GM04504 (cell line): ENCODE results near the gene ACSS1.
"Not testable (repeated sequence)": the region's sequence is repeated elsewhere in the genome, so short reads cannot be mapped to it uniquely, and the experiment has no call there.

ENCODE experiments used
- DNase-seq: peaks from one replicate; pipeline ENCODE4 v3.0.0-alpha.2; 2012; ENCODE audit warnings: low read depth

The ACSS1 gene

DNA sequence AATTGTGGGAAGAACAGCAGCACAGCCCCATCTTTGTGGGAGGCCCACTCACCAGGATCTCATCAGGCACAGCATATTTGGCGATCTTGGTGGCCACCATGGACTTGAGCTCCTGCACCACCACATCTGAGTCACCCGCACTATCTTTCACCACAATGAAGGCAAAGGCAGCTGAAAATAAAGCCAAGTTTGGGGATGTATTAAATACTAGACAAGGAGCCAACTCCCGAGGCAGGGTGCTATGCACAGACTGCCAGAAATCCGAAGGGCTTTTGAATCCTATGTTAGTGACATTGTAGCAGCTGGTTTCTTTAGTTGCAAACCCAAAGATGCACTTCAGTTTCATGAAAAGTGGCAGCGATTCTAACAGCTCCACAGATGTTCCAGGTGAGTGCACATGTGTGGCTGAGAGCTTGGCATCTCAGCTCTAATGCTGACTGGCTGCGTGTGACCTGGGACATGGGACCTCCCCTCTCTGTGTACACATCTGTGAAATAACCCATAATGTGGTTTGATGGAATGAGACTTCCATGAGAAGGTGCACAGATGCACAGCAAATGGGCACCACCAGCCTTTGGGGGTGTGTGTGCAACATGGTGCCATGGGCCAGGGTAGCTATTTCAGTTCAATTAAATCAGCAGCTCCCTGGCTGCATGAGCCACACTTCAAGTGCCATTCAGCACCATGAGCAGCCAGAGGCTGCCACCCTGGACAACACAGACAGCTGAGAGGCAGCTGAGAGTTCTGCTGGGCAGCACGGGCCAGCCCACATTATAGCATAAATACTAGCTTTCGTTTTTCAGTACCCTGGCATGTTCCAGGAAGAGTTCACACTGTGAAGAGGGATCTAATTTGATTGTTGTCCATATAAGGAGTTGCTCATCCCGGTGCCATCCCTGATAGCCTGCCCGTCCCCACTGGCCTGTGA is 48.5 kb downstream of the ACSS1 start:
- DNase-seq, result no peak

DNA sequence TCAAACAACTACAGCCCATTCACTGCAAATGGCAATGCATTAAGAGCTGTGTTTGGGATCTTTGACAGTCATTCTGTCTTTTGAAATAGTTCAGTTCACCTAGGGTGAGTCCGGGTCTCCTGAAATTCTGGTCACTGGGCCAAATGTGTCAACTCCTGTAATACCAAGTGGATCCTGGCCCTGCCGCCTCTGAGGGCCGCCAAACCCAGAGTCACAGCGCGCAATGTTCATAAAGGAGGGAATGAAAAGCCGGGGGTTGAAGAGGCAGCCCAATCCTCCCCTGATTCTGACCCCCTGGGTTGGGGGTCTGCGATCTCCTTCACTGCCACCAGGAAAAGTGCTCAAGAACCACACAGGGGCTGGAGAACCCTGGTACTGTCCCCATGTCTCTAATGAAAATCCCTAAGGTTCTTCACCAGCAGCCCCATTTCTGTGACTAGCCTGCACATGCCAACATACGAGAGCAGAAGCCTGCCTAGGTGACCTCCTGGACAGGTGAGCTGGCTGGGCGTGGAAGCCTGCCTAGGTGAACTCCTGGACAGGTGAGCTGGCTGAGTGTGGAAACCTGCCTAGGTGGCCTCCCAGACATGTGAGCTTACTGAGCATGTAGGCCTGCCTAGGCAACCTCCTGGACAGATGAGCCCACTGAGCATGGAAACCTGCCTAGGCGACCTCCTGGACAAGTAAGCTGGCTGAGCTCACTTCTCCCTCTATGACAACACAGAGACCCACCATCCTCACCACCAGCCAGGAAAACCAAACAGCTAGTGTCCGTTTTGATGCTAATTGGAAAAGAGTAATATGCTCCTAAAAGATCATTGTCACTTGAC is 49.3 kb downstream of the ACSS1 start:
- DNase-seq, result no peak

DNA sequence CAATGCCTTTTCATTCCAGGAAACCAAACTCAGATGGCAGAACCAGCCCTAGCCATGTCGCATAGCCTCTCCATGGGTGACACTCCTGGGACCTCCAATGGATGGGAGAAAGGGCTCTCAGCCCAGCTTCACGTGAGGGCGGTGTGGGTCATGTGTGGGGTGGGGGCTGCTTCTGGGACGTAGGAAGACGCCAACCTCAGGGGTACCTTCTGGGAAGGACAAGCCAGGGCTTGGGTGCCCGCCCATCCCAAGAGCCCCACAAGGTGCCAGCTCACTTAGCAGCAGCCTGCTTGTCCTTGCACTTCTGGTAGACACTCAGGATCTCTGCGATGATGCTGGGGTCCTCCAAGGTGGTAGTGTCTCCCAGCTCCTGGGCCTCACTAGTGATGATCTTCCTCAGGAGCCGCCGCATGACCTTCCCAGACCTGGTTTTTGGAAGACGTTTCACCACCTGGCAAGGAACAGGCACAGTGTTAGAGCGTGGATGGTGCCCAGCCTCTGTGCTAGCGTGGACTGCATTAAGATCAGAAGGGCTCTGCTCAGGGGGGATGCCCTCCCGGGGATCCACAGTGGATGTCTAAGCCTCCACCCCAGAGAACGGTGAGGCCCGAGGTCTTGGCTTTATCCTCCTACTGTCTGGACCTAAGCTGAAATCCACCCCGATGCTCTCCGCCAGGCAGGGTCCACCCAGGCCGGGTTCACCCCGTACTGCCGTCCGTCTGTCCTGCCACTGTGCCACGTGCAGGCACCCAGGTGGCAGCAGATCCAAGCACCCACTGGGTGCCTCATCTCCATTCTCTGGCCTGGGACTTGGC is 50.2 kb downstream of the ACSS1 start:
- no peak for DNase-seq

DNA sequence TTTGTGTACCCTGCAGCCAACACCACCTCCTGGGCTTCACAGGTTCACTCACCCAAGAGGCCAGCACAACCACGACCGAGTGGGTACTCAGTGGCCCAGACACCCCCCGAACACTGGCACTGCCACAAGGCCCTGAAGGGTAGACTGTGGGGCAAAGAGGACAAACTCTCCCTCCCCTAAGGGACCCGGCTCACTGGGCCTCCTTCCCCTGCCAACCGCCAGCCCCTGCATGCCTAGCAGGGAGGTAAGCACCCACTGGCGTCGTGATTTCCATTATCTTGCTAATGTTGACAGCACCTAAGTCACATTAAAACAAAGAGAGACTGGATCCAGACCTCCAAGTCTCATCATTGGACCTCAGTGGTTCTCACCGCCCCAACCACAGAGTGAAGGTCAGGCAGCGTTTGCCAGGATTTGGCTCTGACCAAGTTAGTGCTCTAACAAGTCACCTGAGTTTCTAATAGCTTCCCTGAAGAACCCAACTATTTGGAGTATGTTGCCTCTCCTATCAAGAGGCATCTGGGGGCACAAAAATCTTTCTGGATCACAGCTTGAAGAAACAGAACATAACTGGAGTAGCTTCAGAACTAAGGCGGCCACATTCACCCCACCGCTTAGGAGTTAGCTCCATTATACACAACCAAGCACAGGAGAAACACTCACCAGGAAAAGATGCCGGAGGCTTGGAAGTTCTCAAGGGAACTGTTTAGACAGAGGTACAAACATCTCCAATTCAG is 51.3 kb downstream of the ACSS1 start:
- DNase-seq, result no peak

DNA sequence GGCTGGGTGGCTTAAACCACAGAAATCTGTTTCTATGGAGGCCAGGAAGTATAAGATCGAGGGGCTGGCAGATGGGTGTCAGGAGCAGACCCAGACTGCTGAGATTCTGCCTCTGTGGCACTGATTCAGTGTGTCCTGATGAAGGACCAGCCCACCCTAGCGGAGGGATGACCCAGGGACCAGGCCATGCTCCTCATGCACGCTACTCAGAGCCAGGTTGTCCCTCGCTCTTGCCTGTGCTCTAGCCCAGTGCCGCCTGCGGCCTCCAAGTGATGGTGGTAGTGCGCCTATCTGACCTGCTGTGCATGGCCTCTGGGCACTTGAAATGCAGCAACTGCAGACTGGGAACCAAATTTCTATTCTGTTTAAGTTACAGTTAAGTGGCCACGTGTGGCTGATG is 52.3 kb downstream of the ACSS1 start:
- DNase-seq, result no peak

DNA sequence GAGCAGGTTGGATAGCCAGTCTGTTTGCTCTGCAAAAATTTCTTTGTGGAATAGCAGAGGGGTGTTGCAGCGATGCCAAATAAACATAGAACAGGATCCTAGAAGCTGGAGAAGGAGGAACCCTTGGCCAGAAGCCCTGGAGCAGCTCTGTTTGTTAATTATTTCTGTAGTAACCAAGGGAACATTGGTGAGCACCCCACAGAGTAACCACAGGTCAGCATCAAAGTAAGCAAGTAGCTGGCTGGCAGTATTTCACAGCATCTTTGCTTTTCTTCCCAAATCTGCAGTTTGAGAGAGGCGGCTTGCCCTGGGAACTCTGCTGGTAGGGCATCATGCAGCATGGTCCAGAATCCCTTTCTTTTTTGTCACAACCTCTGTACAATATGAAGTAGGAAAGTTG is 52.7 kb downstream of the ACSS1 start:
- DNase-seq, result no peak

DNA sequence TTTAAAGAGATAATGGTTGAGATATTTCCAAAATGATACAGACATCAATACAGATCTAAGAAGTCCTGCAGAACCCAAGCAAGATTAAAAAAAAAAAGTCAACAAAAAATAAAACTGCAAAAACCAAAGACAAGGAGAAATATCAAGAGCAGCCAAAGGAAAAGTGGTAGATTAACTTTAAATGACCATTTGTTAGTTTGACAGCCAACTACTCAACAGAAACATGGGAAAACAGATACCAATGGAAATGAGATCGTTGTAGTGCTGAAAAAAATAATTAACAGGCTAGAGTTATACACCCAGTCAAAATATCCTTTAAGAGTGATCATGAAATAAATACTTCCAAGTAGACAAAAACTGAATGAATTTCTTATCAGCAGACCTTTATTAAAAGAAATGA is 54.9 kb downstream of the ACSS1 start:
- DNase-seq, result no peak

DNA sequence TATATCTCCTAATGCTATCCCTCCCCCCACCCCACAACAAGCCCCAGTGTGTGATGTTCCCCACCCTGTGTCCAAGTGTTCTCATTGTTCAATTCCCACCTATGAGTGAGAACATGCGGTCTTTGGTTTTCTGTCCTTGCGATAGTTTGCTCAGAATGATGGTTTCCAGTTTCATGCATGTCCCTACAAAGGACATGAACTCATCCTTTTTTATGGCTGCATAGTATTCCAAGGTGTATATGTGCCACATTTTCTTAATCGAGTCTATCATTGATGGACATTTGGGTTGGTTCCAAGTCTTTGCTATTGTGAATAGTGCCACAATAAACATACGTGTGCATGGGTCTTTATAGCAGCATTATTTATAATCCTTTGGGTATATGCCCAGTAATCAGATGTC is 56.6 kb downstream of the ACSS1 start:
- DNase-seq, result not testable (repeated sequence)

DNA sequence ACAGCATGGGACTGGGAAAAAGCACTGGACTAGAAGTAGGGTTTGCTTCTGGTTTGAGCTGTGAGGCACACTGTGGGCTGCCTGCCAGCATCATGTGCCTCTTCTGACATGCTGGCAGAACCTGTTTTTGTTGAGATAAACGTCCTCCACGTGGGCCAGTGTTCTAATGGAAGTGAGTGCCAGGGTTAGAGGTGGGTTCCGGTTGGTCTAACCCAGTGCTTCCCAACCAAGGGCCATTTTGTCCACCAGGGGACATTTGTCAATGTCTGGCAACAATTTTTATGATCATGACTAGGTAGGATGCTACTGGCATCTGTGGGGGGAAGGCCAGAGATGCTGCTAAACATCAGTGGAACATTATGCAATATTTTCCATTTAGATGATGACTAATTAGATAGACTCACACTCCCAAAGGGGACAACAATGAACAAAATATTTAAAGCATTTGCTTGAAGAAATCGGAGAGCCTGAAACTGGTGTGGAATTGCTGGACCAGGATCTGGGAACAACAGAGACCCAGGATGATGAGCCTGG is 57.6 kb downstream of the ACSS1 start:
- peak; percentile 87 for DNase-seq

DNA sequence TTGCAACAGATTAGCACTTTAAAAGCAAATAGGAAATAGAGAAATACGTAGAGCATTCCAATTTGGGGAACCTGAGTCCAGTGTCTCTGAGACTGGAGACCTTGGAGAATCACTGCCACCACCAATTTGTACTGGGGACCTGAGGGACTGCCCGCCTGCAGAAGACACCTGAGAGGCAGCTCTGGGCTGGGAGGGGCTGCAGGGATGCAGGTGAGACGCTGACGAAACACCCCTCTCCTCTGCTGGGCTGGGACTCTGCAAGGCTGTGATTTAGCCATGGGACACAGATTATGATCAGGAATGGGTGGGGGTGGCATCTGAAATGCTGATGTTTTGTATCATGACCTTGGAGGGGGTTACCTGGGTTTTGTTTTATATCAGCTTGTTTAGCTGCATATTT is 58.4 kb downstream of the ACSS1 start:
- no peak for DNase-seq

DNA sequence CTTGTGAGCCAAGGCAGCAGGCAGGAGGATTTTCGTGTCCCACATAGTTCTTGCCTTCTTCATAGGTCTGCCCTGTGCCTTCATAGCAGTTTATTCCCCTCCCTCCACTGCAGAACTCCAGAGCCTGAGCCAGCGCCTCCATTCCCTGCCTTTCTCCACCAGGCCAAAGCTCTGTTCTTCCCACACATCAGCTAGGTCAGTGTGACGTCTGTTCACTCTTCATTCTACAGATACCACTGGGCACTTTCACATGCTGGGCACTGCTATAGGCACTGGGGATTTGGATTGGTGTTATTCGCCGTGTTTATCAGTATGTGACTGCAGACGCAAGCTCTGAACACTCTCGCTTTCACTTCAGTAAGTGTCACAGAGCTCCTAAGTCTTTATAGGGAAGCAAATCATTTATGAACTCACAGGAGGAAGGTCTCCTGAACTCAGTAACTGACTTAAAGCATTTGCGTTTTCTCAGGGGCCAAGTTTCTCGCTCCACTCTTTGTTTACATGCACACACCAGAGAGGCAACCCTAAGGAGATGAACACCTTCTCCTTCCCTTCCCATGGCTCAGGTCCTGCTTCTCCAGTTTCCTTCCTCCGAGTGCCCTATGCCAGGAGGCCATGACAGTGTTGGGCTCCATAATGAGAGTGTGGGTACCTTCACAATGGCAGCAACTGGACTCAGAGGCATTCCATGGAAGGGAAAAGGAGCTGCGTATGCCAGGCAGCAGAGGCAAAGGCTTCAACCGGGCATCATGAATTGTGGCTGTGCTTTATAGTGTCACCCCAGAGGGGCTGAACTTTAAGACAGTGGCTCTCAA is 59.1 kb downstream of the ACSS1 start:
- DNase-seq, result no peak

DNA sequence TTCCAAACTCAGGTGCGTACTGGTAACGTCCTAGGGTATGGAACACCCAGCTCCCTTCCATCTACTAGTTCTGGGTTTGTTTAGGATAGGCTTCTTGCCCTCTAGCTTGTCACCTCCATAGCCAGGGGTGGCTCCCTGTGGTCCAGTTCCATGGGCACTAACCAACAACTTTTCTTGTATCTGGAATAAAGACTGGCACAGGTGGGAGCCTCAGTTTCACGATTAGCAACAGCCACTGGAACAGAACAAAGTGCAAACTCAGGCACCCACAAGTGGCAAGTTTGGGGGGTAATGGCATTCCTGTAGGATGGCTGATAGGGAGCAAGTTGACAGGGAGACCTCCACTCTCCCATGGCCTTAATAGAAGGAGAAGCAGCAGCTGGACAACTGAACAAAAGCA is 59.8 kb downstream of the ACSS1 start:
- no peak for DNase-seq

DNA sequence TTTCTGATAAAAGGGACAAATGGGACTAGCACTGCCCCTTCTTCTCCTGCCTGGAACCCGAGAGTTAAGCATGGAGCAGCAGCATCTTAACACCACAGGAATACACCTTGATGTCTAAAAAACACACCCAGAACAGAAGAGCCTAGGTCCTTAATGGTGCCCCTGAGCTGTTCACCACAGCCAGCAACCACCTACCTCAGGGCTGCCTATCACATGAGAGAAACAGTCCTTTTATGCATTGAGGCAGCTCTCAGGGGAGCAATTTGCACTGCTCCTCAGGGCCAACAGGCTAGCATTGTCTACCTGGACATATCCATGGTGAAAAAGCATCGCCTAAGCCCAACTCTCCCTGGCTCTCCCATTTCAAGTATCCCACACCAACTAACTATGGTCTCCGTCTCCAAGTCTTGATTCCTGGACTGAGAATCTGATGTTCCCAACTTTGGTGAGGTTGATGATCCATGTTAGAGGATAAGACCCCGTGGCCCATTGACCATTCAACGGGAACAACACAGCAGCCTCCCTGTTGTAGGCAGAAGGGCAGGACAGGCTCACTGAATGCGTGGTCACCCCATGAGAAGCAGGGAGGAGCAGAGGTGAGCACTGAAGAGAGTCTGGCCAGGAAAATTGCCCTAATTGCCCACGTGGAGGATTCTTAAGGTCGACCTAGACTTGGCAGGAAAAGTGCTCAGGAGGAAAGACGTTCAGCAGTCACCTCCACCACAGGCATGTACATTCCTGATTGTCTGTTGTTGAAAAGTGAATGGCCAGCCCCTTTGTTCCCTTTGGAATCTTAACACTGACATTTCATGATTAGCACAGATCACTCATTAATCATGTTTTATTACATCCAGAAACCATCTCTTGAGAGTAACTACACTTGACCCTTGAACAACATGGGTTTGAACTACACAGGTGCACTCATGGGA is 61.2 kb downstream of the ACSS1 start:
- DNase-seq, result no peak

DNA sequence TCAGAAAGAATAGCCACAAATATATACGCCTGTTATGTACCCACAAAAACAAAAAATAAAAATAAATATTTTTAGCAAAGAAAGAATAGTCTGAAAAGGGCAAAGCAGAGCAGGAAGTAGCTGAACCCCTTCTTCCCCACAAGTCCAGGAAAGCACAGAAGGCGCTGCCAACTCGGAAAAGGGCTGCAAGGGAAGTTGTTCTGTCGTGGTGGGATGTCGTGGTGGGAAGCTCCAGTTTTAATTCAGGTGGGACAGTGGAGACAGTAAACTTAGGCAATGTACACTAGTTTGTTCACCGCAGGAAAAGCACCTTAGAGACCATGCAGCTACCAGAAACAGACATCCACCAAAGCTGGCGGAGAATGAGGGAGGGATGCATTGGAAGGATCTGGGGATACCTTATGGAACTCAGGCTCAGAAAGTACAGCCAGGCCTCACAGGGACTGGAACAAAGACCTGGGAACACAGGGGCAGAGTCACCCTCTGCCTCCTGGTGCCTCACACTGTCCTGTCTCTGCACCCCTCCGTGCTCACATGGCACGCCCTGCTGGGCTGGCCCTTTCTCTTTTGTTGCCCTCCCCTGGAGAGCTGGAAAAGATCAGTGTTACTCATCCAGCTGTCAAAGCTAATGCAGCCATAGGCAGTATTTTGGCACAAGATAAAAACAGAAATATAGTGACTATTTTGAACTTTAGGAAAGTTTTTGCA is 62.0 kb downstream of the ACSS1 start:
- DNase-seq, result no peak

DNA sequence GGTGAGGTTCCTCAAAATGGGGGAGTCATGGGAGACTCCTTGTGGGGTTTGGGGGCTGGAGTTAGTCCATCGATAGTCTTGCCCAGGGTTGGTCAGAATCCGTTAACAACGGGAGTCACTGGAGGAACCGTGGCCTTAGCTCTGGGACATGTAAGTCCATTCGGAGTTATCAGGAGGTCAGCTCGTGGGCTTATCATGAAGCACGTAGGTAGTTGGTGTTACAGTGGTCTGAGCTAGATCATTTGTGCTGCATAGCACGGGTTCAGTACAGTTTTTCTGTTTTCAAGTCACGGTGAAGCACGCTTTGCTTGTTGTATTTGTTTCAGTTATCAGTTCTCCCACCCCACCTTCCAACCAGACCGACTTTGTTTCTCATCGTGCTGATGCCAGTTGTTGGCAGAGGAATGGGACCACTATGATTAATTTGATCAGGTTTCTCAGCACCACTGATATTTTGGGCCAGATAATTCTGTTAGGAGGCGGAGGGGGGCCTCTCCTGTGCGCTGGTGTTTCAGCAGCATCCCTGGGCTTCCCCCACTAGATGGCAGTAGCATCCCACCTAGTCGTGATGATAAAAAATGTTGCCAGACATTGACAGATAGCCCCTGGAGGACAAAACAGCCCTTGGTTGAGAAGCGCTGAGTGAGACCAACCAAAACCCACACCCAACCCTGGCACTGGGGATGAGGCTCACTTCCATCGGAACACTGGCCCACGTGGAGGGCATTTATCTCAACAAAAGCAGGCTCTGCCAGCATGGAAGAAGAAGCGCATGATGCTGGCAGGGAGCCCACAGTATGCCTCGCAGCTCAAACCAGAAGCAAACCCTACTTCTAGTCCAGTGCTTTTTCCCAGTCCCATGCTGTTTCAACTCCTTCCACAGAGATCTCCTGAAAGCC is 63.2 kb downstream of the ACSS1 start:
- DNase-seq, result peak; percentile 61

DNA sequence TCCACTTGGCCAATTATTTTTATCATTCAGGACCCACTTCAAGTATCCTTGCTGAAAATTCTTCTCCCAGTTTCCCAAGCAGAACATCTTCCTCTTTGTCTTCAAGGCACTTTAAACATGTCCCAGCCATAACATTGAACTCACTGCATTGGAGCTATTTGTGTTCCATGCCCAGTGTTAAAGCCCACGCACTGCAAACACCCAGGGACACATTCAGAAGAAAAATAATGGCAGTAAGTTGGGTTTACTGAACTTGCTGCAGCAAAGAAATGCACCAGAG is 63.8 kb downstream of the ACSS1 start:
- DNase-seq, result no peak

DNA sequence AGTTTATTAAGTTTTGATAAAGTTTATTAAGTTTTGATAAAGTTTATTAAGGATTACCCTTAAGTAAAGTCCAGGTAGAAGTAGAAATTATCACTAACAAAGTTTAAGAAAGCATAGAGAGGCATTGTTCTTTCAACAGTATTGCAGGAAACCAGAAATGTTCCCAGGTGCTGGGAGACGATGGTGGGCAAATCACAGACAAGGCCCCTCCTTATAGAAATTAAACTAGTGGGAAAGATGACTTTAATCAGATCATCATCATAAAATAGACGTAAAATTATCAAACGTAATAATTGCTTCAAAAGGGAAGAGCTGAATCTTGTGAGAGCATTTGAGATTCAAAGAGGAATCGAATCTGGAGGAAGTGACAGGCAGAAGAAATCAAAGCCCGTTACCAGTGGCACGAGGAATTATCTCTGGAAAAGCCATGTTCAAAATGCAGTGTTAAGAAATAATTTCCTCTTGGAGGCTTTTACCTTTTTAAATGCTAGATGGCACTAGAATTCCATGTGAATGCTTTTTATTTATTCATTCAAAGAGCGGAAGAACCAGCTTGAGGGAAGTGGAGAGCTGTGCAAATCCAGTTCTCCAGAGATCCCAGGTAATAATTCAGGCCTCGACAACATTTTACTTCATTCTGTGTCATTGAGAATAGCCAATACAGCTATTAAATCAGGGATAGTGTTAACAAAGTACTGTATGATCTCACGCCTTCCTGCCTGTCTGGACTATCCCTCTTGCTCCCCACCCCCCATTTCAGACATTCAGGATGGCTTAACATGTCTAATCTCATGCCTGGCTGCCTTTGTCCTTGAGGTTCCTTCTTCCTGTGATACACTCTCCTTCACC is 64.4 kb downstream of the ACSS1 start:
- DNase-seq, result no peak
